Liver (tissue), 9 donors: ENCODE data around the gene AQP5. TPM values are rescaled to one million over a fixed set of nuclear protein-coding genes. Genes with fewer than 3 reads are reported as not detected.

Experiments
- DNase-seq: peaks from one replicate; pipeline ENCODE4 v3.0.0-alpha.2; 2017; ENCODE audit warnings: low spot score
- H3K27ac ChIP-seq, 2 donors: one replicate each; pipeline ENCODE4 v1.7.0; 2013; ENCODE audit warnings: inconsistent platforms in 2 of 2, low read length in 2 of 2, control low read depth in 1 of 2, low read depth in 1 of 2, mild to moderate bottlenecking in 1 of 2
- H3K27me3 ChIP-seq, 4 donors: one replicate each; pipeline versions ENCODE4 v1.6.1 to v1.7.0; 2013; ENCODE audit warnings: low read length in 3 of 4, inconsistent platforms in 1 of 4, mild to moderate bottlenecking in 1 of 4, moderate library complexity in 1 of 4; ENCODE audit not compliant: control insufficient read depth in 4 of 4, insufficient read depth in 4 of 4
- H3K36me3 ChIP-seq, 4 donors: one replicate each; pipeline versions ENCODE4 v1.6.1 to v1.7.0; 2013; ENCODE audit warnings: low read length in 3 of 4, mild to moderate bottlenecking in 3 of 4, low read depth in 1 of 4, moderate library complexity in 1 of 4; ENCODE audit not compliant: control insufficient read depth in 4 of 4, insufficient read depth in 3 of 4
- H3K4me1 ChIP-seq, 4 donors: one replicate each; pipeline versions ENCODE4 v1.6.1 to v1.7.0; 2013; ENCODE audit warnings: low read length in 3 of 4, mild to moderate bottlenecking in 3 of 4, moderate library complexity in 1 of 4; ENCODE audit not compliant: control insufficient read depth in 4 of 4, insufficient read depth in 4 of 4
- H3K4me3 ChIP-seq, 3 donors: one replicate each; pipeline versions ENCODE4 v1.6.1 to v1.7.0; 2013; ENCODE audit warnings: low read length in 3 of 3, control low read depth in 1 of 3, low read depth in 1 of 3, mild to moderate bottlenecking in 1 of 3
- H3K9ac ChIP-seq, 2 donors: one replicate each; pipeline ENCODE4 v1.7.0; 2013; ENCODE audit warnings: low read length in 2 of 2, mild to moderate bottlenecking in 2 of 2, moderate library complexity in 2 of 2, control low read depth in 1 of 2, low read depth in 1 of 2
- H3K9me3 ChIP-seq, 4 donors: one replicate each; pipeline versions ENCODE4 v1.6.1 to v1.7.0; 2013; ENCODE audit warnings: low read length in 3 of 4; ENCODE audit not compliant: control insufficient read depth in 4 of 4
- FOXA1 ChIP-seq: IDR thresholded peaks from 2 replicates; pipeline ENCODE4 v1.6.1; 2016; ENCODE audit warnings: antibody characterized with exemption
- FOXA2 ChIP-seq: IDR thresholded peaks from 2 replicates; pipeline ENCODE4 v1.6.1; 2016; ENCODE audit warnings: antibody characterized with exemption
- HNF4G ChIP-seq: IDR thresholded peaks from 2 replicates; pipeline ENCODE4 v1.6.1; 2016; ENCODE audit warnings: antibody characterized with exemption
- RAD21 ChIP-seq, 2 donors: IDR thresholded peaks; 2 replicates each; pipeline ENCODE4 v1.6.1; 2016; ENCODE audit warnings: antibody characterized with exemption in 2 of 2, mild to moderate bottlenecking in 2 of 2
- RXRA ChIP-seq, 2 donors: IDR thresholded peaks; 2 replicates each; pipeline ENCODE4 v1.6.1; 2017 to 2018; ENCODE audit warnings: antibody characterized with exemption in 2 of 2, mild to moderate bottlenecking in 1 of 2
- SP1 ChIP-seq: IDR thresholded peaks from 2 replicates; pipeline ENCODE4 v1.6.1; 2018; ENCODE audit warnings: antibody characterized with exemption, mild to moderate bottlenecking
- WGBS: extraction: QIAGEN DNeasy Blood & Tissue Kit; methylation state at CpG from one replicate; pipeline ENCODE4 v1.1.7; 2013; 5-methylcytosine and 5-hydroxymethylcytosine counted together
- polyA plus RNA-seq, 2 donors: library from polyadenylated mRNA; stranded (reverse) in 1 of 2; unstranded in 1 of 2; fragments of 200-250 nt in 1 of 2; fragments of >200 nt in 1 of 2; fragmentation: Nextera tagmentation in 1 of 2; extraction: Ambion mirVana in 1 of 2; gene quantifications; one replicate each; pipeline versions ENCODE4 v1.2.1 to v1.2.3, GENCODE V29; 2013 to 2015
- total RNA-seq, 2 donors: library from RNA; depleted of rRNA; stranded (reverse); fragments of >200 nt; gene quantifications; one replicate each; pipeline ENCODE4 v1.2.3, GENCODE V29; 2014
- TF ChIP-seq, protein P1 (sequence below): IDR thresholded peaks from 2 replicates; pipeline ENCODE4 v1.6.1; 2016; ENCODE audit warnings: antibody characterized with exemption
- TF ChIP-seq, protein P2 (sequence below): IDR thresholded peaks from 2 replicates; pipeline ENCODE4 v1.6.1; 2016; ENCODE audit warnings: antibody characterized with exemption, mild to moderate bottlenecking
- TF ChIP-seq, protein P3 (sequence below): fragments of 150-350 bp; IDR thresholded peaks from 2 replicates; pipeline ENCODE4 v1.5.1; 2017; ENCODE audit warnings: improper control_type of control experiment, low read depth, low read length; ENCODE audit not compliant: missing input control
- TF ChIP-seq, protein P4 (sequence below): IDR thresholded peaks from 2 replicates; pipeline ENCODE4 v1.6.1; 2016; ENCODE audit warnings: antibody characterized with exemption
- donor health status: healthy.
- donor health status: healthy.
- donor health status: healthy.
- donor health status: healthy.
- donor health status: healthy.

The AQP5 gene
- total and polyA plus RNA-seq, 4 donors: not detected

DNA sequence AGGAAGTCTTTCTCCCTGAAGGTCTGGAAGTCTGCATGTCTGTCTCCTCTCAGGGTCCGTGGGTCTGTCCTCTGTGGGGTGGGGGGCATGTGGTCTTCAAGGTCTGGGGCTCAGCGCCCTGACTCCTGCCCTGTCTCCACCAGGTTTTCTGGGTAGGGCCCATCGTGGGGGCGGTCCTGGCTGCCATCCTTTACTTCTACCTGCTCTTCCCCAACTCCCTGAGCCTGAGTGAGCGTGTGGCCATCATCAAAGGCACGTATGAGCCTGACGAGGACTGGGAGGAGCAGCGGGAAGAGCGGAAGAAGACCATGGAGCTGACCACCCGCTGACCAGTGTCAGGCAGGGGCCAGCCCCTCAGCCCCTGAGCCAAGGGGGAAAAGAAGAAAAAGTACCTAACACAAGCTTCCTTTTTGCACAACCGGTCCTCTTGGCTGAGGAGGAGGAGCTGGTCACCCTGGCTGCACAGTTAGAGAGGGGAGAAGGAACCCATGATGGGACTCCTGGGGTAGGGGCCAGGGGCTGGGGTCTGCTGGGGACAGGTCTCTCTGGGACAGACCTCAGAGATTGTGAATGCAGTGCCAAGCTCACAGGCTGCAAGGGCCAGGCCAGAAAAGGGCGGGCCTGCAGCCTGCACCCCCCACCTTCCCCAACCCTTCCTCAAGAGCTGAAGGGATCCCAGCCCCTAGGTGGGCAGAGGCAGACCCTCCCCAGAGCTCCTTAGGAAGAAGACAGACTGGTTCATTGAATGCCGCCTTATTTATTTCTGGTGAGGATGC is 3.4 kb downstream of the AQP5 start:
- WGBS: 76% methylated on average over 13 of the region's 13 CpGs

DNA sequence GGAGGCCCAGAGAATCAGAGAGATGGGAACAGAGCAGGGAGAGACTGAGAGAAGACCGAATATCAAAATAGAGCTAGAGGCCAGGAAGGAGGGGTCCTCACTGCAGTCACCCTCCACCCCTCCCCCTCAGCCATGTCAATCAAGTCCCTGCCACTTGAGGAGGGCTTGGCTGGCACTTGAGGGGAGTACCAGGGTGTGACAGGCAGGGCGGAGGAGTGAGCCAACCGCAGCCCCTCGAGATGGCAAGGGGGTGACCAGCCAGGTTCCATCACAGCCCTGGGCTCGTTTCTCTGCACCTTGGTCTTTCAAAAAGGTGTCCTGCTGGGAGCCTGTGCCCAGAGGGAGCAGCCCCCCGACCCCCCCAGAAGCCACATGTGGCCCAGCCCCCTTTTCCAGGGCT is 4.2 kb downstream of the AQP5 start:
- DNase-seq: no peak
- H3K36me3 ChIP-seq: no peaks in the 10 kb centered on the region
- no peak for TF ChIP-seq HNF4G
- TF ChIP-seq FOXA2: no peak
- TF ChIP-seq RXRA (IDR thresholded peaks at IDR 0.05): no peak
- TF ChIP-seq RAD21 (IDR thresholded peaks at IDR 0.05): no peak
- TF ChIP-seq SP1: no peak
- TF ChIP-seq, protein P1, sequence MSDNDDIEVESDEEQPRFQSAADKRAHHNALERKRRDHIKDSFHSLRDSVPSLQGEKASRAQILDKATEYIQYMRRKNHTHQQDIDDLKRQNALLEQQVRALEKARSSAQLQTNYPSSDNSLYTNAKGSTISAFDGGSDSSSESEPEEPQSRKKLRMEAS: no peak
- TF ChIP-seq, protein P2, sequence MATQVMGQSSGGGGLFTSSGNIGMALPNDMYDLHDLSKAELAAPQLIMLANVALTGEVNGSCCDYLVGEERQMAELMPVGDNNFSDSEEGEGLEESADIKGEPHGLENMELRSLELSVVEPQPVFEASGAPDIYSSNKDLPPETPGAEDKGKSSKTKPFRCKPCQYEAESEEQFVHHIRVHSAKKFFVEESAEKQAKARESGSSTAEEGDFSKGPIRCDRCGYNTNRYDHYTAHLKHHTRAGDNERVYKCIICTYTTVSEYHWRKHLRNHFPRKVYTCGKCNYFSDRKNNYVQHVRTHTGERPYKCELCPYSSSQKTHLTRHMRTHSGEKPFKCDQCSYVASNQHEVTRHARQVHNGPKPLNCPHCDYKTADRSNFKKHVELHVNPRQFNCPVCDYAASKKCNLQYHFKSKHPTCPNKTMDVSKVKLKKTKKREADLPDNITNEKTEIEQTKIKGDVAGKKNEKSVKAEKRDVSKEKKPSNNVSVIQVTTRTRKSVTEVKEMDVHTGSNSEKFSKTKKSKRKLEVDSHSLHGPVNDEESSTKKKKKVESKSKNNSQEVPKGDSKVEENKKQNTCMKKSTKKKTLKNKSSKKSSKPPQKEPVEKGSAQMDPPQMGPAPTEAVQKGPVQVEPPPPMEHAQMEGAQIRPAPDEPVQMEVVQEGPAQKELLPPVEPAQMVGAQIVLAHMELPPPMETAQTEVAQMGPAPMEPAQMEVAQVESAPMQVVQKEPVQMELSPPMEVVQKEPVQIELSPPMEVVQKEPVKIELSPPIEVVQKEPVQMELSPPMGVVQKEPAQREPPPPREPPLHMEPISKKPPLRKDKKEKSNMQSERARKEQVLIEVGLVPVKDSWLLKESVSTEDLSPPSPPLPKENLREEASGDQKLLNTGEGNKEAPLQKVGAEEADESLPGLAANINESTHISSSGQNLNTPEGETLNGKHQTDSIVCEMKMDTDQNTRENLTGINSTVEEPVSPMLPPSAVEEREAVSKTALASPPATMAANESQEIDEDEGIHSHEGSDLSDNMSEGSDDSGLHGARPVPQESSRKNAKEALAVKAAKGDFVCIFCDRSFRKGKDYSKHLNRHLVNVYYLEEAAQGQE: no peak
- no peaks in the 10 kb centered on the region for H3K9me3 ChIP-seq
- H3K27me3 ChIP-seq: peaks cover 0 to under 1% (median 0%) of the 10 kb centered on the region in 4 donors
- no peak overlapping the region for H3K9ac ChIP-seq
- no peak overlapping the region for H3K27ac ChIP-seq
- no peak overlapping the region for H3K4me3 ChIP-seq
- WGBS: 74% methylated on average over 6 of the region's 6 CpGs
- H3K4me1 ChIP-seq: peaks cover 15 to 41% (median 28%) of the 10 kb centered on the region in 4 donors

More for the DNA sequence above, 3.4 kb downstream of the AQP5 start:
- Histone ChIP-seq H3K27me3 (peaks cover 0 to 2% (median 0%) of the 10 kb centered on the region in 4 donors), H3K4me3 (no peak overlapping the region), H3K4me1 (peaks cover 15 to 41% (median 28%) of the 10 kb centered on the region in 4 donors), H3K9ac (no peak overlapping the region), H3K9me3 (no peaks in the 10 kb centered on the region), H3K27ac (no peak overlapping the region), H3K36me3 (no peaks in the 10 kb centered on the region)
- TF ChIP-seq FOXA1 (no peak), SP1 (no peak), RAD21 (IDR thresholded peaks at IDR 0.05) (no peak)
- TF ChIP-seq, protein P3, sequence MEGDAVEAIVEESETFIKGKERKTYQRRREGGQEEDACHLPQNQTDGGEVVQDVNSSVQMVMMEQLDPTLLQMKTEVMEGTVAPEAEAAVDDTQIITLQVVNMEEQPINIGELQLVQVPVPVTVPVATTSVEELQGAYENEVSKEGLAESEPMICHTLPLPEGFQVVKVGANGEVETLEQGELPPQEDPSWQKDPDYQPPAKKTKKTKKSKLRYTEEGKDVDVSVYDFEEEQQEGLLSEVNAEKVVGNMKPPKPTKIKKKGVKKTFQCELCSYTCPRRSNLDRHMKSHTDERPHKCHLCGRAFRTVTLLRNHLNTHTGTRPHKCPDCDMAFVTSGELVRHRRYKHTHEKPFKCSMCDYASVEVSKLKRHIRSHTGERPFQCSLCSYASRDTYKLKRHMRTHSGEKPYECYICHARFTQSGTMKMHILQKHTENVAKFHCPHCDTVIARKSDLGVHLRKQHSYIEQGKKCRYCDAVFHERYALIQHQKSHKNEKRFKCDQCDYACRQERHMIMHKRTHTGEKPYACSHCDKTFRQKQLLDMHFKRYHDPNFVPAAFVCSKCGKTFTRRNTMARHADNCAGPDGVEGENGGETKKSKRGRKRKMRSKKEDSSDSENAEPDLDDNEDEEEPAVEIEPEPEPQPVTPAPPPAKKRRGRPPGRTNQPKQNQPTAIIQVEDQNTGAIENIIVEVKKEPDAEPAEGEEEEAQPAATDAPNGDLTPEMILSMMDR: no peak
- TF ChIP-seq, protein P1: no peak
- TF ChIP-seq, protein P4, sequence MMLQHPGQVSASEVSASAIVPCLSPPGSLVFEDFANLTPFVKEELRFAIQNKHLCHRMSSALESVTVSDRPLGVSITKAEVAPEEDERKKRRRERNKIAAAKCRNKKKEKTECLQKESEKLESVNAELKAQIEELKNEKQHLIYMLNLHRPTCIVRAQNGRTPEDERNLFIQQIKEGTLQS: no peak
- TF ChIP-seq, protein P2: no peak
- DNase-seq: no peak
